ENCODE measurements around the gene CD244.

Gene CD244

DNA sequence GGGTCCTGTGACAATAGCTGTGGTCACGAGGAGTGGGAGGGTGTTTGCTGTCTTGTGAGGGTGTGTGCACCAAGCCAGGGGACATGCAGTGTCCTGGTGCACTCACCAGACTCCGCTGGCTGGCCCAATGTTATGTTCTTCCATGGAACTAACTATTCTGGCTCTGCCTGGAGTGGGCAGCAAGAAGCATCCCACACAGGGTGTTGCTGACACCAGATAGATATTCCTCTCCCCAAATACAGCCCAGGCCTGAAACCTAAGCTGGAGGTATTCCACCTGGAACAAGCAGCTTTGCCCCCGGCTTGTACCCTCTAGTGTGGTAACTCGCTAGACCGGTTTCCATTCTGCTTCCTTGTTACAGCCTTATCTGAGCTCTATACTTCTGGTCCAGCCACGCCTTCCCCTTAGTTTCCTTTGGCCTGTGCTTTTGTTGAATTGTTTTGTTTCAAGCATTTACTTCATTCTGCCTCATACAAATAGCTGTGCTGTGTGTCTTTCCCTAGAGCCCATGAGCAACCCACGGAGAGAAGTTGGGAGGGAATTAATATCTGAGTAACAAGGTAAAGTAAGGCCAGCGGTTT is 81.4 kb downstream of the CD244 start:
- Histone ChIP-seq H3K4me1 (ENCODE audit: low read depth, poor library complexity, severe bottlenecking) (peaks cover 43% of the 10 kb centered on the region), H4K20me1 (ENCODE audit: insufficient read depth) (no peaks in the 10 kb centered on the region), H3K79me2 (ENCODE audit: insufficient read depth, low read depth) (no peaks in the 10 kb centered on the region), H2AFZ (ENCODE audit: low read depth) (peak overlapping the region; percentile 49; the same call in 1 of the 2 replicates), H3K36me3 (ENCODE audit: insufficient read depth) (no peaks in the 10 kb centered on the region), H3K27ac (peak overlapping the region; percentile 84), H3K9ac (peak overlapping the region; percentile 51; the same call in 1 of the 2 replicates), H3K4me3 (IDR thresholded peaks at IDR 0.05; ENCODE audit: insufficient read depth, low read depth, low read length) (no peak overlapping the region), H3K27me3 (ENCODE audit: insufficient read depth, low read depth) (no peaks in the 10 kb centered on the region), H3K4me2 (peak overlapping the region; percentile 59)
- TF ChIP-seq, protein P1, sequence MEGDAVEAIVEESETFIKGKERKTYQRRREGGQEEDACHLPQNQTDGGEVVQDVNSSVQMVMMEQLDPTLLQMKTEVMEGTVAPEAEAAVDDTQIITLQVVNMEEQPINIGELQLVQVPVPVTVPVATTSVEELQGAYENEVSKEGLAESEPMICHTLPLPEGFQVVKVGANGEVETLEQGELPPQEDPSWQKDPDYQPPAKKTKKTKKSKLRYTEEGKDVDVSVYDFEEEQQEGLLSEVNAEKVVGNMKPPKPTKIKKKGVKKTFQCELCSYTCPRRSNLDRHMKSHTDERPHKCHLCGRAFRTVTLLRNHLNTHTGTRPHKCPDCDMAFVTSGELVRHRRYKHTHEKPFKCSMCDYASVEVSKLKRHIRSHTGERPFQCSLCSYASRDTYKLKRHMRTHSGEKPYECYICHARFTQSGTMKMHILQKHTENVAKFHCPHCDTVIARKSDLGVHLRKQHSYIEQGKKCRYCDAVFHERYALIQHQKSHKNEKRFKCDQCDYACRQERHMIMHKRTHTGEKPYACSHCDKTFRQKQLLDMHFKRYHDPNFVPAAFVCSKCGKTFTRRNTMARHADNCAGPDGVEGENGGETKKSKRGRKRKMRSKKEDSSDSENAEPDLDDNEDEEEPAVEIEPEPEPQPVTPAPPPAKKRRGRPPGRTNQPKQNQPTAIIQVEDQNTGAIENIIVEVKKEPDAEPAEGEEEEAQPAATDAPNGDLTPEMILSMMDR (conservative IDR thresholded peaks at IDR 0.05; ENCODE audit: low read depth, low read length) = no peak

GRCh38 chr1:160780398-160780755 is 82.3 kb downstream of the CD244 start:
- Histone ChIP-seq H3K79me2 (ENCODE audit: insufficient read depth, low read depth) (no peaks in the 10 kb centered on the region), H3K27me3 (ENCODE audit: insufficient read depth, low read depth) (no peaks in the 10 kb centered on the region), H2AFZ (ENCODE audit: low read depth) (no peak overlapping the region), H3K36me3 (ENCODE audit: insufficient read depth) (no peaks in the 10 kb centered on the region), H3K27ac (peak overlapping the region; percentile 84; the same call in 1 of the 2 replicates), H3K4me2 (peak overlapping the region; percentile 59; the same call in 1 of the 2 replicates), H3K9ac (no peak overlapping the region), H3K4me3 (IDR thresholded peaks at IDR 0.05; ENCODE audit: insufficient read depth, low read depth, low read length) (no peak overlapping the region), H4K20me1 (ENCODE audit: insufficient read depth) (no peaks in the 10 kb centered on the region), H3K4me1 (ENCODE audit: low read depth, poor library complexity, severe bottlenecking) (peaks cover 43% of the 10 kb centered on the region)
- TF ChIP-seq, protein P1 (conservative IDR thresholded peaks at IDR 0.05; ENCODE audit: low read depth, low read length) = 0 out of 2 replicates have a peak, but pooled peaks have one; percentile 33

Measured in KMS-11 (cell line).